ENCODE measurements around the gene ZDHHC1.

ZDHHC1 gene

DNA sequence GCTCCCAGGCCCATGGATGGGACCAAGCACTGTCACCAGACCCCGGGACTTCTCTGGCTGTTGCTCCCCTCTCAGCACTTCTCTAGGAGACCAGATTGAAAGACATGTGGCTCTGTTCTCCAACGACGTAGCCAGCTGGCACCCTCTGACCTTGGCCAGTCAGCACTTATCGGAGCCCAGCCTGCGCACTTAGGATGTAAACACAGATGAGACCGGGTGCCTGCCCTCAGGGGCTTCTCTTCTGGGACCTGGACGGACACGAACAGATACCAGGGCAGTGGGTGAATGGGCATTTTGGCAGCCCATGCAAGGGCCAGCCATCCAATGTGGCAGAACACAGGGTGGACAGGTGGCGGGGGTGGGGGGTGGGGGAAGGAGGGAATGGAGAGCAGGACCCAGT lies 6.6 kb downstream of the ZDHHC1 start:
- no peak for DNase-seq (ENCODE audit: low read depth)

DNA sequence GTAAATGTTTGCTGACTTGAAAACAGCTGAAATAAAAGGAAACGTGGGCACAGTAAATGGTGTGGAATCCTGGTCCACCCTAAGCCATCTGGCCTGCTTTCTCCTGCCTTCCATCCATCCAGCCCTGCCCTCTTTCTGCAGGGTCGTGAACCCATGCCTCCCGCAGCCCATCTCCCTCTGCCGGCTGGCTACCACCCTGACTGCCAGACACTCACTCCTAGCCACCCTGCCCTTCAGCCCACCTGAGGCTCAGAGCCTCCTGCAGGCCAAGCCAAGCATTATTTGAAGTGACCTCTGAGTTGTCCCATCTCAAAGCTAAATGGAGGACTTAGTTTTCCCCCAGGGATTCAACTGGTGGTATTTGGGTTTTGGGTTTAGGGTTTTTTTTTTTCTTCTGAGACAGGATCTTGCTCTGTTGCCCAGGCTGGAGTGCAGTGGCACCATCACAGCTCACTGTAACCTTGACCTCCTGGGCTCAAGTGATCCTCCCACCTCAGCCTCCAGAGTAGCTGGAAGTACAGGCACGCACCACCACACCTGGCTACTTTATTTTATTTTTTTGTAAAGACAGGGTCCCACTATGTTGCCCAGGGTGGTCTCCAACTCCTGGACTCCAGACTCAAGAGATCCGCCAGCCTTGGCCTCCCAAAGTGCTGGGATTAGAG lies 8.4 kb downstream of the ZDHHC1 start:
- DNase-seq (ENCODE audit: low read depth) = no peak

DNA sequence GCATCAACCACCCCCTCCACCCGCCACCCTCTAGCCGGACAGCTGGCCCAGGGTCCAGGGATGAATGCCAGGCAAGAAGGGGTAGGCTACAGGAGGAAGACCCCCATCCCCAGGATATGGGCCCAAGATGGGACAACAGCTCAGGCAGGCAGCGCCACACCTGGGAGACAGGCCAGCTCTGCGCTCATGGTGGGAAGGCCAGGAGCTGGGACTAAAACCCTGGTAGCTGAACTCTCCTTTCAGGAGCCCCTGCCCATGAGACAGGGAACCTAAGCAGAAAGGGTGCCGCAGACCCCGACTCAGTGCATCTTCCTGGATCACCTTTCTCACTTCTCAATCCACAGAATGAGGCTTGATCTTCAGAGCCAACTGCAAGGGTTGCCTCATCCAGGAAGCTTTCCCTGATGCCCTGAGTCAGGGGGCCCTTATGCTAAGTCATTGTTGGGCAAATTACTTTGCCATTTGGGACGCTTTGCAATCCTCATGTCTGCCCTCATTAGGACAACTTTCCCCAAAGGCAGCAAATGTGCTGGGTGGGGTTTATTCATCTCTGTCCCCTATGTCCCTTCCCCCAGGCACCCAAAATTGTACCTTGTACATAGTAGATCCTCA lies 9.0 kb downstream of the ZDHHC1 start:
- DNase-seq (ENCODE audit: low read depth) = peak; percentile 44

DNA sequence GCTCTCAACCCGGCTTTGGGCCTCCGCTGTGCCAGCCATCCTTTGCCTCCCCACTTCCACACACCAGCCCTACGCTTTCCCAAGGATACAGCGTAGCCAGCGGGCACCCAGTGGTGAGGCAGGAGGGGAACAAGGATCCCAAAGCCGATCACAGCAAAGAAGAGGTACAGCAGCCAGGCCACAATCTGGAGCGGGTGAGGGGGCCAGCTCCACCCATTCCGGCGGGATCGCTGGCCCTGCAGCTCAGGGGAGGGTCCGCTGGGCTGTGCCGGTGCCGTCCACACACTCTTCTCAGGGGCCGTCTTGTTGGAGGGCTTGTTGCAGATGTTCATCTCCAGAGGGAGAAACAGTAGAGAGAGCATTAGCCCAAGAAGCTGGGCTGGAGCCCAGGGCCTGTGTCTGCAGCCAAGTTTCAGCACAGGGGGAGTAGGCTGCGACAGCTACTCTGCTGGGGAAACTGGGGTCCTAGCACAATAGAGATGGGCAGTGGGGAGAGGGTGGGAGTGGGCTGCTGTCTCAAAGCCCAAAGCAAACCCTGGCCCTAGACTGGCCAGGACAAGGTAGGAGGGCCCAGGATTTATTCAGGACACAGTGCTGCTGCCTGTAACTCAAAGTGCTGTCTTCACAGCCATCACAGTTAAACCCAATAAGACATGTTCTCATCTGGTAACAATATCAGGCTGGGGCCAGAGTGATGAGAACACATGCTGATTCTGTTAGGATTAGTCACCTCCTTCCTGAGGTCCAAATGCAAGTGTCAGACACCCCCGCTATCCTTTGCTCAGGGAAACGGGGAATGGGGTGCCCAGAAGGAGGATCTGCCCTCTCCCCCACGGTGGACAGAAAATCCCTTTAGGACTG lies 9.9 kb downstream of the ZDHHC1 start:
- peak; percentile 88 for DNase-seq (ENCODE audit: low read depth)

DNA sequence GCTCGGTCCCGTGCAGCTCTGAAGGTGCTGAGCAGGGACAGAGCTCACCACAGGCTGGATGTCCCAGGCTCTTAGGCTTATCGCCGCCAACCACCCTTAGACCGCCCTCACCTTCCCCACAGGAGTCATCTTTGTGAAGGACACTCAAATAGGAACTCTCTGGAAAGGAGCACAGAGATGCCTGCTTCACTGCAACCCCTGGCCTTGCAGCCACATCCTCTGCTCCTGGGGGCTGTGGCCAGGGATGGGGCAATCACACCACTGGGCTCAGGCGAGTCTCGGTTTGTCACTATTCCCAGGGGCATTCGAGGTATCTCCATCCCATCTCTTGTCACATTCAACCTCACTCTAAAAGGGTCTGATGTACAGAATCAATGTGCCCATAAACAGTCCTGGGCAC lies 10.9 kb downstream of the ZDHHC1 start:
- DNase-seq (ENCODE audit: low read depth) = no peak

DNA sequence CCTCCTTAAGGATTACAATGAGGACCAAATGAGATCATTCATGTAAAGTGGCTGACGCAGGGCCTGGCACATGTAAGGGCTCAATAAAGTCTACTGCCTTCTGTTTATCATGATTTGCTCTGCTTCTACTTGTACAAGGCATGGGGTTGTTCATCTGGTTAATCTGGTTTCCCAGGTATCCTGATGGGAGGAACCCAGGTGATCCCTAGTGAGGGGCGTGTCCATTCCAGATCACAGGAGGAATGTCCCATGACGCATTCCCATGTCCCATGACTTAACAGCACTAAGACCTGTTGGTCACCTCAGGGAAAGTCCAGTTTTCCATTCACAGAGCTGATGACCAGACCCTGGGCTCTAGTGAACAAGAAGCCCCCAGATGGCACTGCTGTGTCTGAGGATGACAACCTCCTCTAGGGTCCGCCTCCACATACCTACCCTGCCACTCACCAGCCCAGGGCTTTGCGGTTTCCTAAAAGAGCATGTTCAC lies 11.5 kb downstream of the ZDHHC1 start:
- DNase-seq (ENCODE audit: low read depth) = no peak

DNA sequence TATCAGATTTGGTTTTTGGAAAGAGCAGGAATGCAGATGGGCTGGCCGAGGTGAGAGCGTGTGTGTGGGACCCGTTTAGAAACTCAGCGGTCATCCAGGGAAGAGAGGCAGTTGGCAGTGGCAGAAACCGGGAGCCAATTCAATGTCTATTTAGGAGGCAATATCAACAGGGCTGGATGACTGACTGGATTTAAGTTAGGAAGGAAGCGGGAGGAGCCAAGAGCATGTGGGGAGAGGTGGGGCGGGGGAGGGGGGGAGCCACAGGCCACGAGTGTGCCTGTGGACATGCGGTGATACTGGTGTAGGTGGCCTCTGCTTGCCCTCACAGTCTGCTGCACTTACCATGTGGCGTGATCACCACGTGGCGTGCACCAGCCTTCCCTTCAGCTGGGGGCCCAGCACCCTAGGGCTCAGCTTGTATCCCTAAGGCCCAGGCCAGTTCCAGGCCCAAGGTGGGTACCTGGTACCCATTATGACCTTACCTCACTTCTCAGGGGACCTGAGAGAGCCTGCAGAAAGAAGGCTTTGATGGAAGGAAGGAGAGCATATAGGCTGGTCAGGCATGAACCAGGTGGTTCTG lies 12.2 kb downstream of the ZDHHC1 start:
- no peak for DNase-seq (ENCODE audit: low read depth)

DNA sequence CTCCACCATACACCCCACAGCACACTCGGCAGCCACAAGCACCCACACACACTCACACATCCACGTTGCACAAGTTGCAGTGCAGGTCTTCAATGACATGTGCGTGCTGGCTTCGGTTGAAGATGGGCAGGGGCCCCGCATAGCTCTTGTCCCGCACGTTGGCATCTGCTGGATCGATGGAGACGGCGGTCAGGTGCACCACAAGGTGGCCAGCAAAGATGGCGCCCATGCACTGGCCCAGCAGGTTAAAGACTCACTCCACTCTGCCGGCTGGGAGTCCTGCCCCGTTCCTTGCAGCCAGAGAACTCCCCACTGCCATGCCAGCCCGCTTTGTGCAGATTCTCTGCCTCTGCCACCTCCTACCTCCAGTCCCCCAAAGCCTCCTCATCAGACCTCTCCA lies 15.4 kb downstream of the ZDHHC1 start:
- DNase-seq (ENCODE audit: low read depth) = no peak

DNA sequence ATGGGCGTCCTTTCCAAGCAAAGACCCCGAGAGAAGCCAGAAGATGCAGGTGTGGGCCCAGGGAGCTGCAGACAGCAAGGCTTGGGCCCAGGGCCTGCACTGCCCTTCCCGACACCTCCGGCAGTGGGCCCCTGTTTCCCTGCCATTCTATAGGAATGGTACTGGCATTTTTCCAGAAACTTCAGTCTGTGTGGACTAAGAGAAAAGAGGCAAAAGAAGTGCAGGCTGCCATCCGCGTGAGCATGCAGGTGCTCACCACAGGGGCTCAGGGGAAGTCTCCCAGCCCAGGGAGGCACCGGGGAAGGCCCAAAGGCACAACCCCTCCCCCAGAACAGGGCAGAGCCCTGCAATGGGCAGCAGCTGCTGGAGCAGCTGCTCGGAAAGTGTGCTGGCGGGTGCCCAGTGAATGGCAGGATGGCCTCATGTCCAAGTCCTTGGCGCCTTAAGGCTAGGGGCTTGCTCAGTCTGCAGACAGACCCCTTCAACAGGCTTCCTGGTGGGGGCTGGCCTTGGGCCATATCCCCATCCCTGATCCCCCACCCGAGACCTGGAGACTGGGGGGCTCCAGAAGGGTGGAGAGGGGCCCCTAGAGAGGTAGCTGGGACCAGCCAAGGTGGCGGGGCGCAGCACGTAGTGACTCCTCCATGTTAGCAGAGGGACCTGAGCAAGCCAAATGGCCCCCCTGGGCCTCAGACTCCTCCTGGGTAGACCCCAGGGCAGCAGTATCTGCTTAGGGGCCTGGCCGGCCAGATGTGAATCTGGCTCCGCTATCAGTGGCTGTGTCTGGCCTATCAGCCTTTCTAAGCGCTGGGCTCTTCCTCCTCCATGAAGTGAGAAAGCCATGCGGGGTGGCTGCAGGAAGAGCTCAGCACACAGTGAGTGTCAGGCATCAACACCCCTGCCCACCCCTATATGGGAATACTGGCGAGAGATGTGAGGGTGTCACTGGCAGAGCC lies 16.2 kb downstream of the ZDHHC1 start:
- DNase-seq (ENCODE audit: low read depth) = no peak

DNA sequence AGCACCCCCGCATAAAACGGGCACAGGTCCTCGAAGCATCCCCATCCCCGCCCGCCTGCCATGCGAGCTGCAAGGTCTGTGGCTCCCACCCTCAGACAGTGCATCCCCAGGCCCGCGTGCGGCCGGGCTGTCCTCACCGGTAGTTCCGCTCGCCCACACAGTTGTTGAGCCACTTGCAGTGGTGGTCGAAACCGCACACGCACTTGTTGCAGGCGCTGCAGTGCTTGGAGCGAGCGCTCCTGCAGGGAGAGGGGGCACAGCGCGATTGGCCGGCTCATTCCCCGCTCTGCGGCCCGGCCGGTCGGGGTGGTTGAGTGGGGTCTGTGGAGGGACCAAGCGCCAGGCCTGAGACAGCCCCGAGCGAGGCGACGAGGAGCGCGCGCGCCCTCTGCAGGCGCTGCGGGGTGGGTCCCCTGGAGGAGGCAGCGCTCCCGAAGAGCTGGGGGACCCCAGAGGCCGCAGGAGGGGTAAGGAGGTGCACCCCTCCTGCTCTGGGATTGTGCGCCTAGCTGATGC lies 17.0 kb downstream of the ZDHHC1 start:
- DNase-seq (ENCODE audit: low read depth) = peak; percentile 17

DNA sequence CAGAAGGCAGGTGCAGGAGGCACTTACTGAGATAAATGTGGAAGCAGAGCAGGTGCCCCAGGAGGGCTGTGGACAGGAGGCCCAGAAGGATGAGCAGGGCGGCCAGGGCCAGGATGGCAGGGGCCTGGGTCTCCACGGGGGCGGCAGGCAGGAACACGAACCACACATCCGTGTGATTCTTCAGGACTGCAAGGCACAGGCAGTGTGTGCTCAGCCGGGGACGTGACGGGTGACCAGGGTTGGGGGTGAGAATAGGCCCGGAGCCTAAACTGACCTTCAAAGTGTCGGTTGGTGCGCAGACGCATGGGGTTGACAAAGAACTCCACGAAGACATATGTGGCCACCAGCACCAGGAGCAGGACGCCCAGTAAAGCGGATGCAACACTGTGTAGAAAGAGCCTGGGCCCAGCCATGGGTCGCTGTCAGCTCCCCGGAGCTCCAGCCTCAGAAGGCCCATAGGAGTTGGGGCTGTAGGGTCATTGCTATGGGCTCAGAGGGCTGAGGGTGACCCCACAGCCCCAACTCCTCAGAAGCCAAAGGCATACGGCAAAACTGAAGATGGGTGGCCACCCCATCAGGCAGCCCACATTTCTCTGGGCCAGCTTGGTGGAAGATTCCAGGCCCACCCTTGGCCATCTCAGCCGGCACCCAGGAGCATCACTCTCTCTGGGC lies 17.6 kb downstream of the ZDHHC1 start:
- no peak for DNase-seq (ENCODE audit: low read depth)

DNA sequence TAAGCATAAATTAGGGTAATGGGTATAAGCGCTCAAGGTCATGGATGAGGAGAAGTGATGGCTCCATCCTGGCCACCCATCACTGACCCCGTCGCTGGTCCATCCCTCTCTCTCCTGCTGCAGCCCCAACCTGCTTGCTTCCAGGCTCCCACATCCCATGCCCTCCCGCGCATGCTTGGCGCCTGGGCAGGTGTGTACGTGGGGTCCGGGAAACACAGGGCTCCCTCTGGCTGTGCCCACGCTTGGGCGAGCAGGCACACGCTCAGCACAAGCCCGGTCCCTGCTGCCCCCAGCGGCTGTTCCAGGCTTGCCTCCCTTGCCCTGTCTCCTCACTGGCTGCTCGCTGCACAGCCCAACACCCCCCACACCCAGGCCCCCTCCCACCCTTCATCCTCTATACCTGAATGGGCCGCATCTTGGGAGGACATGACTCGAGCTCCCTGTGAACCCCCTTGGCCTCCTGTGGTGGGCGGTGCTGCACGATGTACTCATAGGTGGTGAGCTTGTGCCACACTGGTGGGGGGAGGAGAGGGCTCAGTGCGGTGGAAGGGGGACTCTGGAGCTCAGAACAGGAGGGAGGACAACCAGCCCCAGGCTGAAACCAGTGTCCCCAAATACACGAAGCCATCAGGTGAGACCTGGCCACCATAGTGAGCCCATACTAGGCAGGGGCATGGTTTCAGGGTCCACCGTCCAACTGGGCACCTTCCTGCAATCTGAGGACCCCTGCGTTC lies 18.3 kb downstream of the ZDHHC1 start:
- no peak for DNase-seq (ENCODE audit: low read depth)

DNA sequence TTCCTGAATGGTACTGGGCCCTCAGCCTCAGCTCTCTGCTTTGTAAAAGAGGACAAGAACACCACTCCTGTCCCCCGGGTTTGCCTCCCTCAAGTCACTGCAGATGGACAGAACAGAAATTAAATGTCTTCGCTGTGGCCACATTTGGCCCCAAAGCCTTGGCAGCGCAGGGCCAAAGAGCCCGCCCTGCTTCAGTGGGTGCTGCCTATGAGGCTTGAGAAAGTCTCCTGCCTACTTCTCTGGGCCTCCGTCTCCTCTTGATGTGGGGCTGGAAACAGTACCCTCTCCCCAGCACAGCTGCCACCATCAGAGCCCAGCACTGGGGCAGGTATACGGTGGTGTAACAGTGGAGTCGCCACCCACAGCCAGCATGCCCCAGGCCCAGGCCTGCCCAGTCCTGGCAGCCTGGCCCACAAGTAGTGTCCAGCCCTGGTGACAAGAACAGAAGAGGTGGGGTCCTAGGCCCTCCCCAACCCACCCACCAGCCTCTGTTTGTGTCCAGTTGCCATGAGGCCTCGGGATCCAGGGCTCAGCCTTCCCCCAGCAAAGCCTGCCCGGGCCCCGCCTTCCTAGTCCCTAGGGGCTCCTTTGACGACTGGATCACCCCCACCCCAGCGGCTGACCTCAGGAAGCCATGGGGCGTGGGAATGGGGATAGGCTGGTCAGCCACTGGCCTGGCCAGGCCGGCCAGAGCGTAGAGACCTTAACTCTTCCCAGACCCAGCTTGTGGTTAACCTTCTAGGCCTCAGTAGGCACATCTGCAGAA lies 19.1 kb downstream of the ZDHHC1 start:
- DNase-seq (ENCODE audit: low read depth) = no peak

DNA sequence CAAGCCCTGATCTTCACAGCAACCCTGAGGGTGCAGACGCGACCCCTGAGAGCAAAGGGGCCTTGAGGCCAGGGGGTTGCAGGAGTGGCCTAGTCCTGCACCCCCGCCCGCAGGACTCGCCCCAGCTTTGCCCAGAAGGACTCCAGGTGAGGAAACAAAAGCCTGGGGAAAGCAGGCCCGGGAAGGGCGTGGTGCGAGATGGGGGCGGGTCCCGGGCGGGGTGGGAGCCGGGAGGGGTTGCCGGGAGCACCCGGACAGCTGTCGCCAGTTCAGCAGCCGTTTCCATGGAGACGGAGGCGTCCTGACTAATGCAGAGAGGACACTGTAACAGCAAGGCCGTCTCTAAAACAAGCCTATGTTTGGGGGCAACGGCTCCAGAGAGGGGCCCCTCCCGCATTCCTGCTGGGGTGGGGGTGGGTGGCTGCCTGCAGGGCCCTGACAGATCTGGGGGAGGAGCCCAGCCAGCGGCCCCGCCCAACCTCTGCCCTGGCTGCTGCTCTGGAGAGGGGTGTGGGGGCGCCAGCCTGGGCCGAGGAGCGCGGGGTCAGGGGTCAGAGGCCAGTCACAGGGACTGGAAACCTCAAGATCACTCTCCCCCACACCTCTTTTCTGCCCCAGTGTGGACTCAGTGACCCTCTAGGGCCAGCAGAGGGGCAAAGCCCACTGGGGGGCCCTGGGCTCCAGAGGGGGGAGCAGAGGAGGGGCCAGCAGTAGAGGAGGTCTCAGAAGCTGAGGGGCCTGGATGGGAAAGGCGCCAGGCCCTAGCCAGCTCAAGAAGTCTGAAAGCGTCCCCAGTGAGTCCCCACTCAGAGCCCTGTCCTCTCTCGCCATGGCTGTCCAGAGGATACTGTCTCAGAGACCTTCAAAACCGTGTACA lies 19.9 kb downstream of the ZDHHC1 start:
- DNase-seq (ENCODE audit: low read depth) = peak; percentile 39

DNA sequence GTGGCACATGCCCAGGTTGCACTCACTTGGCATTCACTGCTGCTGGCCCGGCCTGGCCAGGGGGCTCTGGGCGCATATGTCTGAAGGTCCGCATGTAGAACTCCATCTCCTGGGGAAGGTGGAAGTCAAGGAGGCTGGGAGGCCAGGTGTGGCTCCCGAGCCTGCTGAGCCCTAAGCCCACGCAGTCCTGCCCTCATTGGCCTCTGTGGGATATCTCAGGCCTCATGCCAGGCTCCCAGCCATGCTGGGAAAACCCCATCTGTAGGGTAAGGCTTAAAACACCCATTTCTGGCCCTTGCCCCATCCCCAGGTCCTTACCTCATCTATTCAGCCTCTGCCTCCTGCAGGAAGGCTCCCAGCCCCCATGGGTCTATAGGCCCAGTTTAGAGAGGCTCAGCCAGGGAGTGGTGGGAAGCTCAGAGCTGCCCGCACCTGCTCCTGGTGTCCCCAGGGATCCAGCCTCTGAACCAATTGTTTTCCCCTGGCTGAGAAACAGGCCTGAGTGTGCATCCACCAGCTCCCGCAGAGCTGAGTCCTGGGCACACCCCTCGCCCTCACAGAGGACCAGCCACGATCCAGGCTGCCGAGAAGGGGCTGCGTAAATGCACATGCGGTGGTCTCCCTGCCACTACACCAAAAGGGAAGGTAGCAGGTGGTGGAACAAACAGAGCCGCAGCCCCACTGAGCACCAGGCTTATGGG lies 20.7 kb downstream of the ZDHHC1 start:
- peak; percentile 20 for DNase-seq (ENCODE audit: low read depth)

DNA sequence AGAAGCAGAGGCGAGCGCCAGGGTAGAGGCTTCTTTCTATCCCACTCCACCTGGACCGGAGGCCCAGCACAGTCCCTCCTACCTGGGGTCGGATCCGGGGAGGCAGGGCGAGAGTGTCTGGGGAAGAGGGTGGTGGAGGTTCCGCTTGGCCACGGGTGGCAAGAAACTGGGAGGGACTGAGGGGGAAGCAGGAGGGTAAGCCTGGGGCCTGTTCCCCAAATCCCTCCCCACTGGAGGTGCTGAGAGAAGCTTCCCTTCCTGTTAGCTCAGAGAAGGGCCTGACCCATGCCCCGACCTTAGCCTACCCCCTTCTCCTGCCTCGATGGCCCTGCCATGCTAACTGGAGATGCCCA lies 21.2 kb downstream of the ZDHHC1 start:
- no peak for DNase-seq (ENCODE audit: low read depth)
